Adrenal gland (tissue), 5 donors: ENCODE measurements around the gene FTMT.

ENCODE experiments used
- CTCF ChIP-seq, 6 experiments: fragments of 450-650 bp in 4 of 6; fragments of 200-600 bp in 2 of 6; sonication (generic) in 1 of 6; IDR thresholded peaks; 1 replicate in 5 of 6; 2 replicates in 1 of 6; pipeline versions ENCODE4 v1.5.1 to v1.8.0; 2016 to 2021; ENCODE audit warnings: antibody characterized with exemption in 6 of 6, mild to moderate bottlenecking in 2 of 6, moderate library complexity in 1 of 6
- POLR2A ChIP-seq, 2 donors: fragments of 450-650 bp; IDR thresholded peaks; one replicate each; pipeline ENCODE4 v1.6.1; 2017; ENCODE audit warnings: antibody characterized with exemption in 2 of 2, mild to moderate bottlenecking in 2 of 2, moderate library complexity in 1 of 2
- donor health status: DM: no; HTN: no; CAD: no.

- no peak for TF ChIP-seq POLR2A (IDR thresholded peaks at IDR 0.05)
- no peak for TF ChIP-seq CTCF (IDR thresholded peaks at IDR 0.05)
Measured at GRCh38 chr5:121833617-121834016, 18.1 kb upstream of the FTMT start.
